ENCODE measurements around the gene GRM8.

The GRM8 gene

GRCh38 chr7:126988022-126988421, 264.7 kb downstream of the GRM8 start:
- no peak for DNase-seq (ENCODE audit: insufficient read length, low spot score)
- no peak for TF ChIP-seq CTCF (IDR thresholded peaks at IDR 0.05; ENCODE audit: insufficient read depth, missing control alignments)
- no peak for FAIRE-seq

- FAIRE-seq (no peak), DNase-seq (ENCODE audit: insufficient read length, low spot score) (no peak)
- no peak for TF ChIP-seq CTCF (IDR thresholded peaks at IDR 0.05; ENCODE audit: insufficient read depth, missing control alignments)
Observed at GRCh38 chr7:126979722-126980121, 273.0 kb downstream of the GRM8 start.

GRCh38 chr7:126978865-126979264, 273.9 kb downstream of the GRM8 start:
- no peak for FAIRE-seq
- TF ChIP-seq CTCF (IDR thresholded peaks at IDR 0.05; ENCODE audit: insufficient read depth, missing control alignments) = no peak
- no peak for DNase-seq (ENCODE audit: insufficient read length, low spot score)

- DNase-seq (ENCODE audit: insufficient read length, low spot score) = no peak
- TF ChIP-seq CTCF (IDR thresholded peaks at IDR 0.05; ENCODE audit: insufficient read depth, missing control alignments) = no peak
- FAIRE-seq = no peak
Observed at GRCh38 chr7:126973066-126973465, 279.7 kb downstream of the GRM8 start.

- TF ChIP-seq CTCF (IDR thresholded peaks at IDR 0.05; ENCODE audit: insufficient read depth, missing control alignments) = no peak
- FAIRE-seq (no peak), DNase-seq (ENCODE audit: insufficient read length, low spot score) (no peak)
Observed at GRCh38 chr7:126972571-126972970, 280.2 kb downstream of the GRM8 start.

- no peak for FAIRE-seq
- no peak for DNase-seq (ENCODE audit: insufficient read length, low spot score)
- no peak for TF ChIP-seq CTCF (IDR thresholded peaks at IDR 0.05; ENCODE audit: insufficient read depth, missing control alignments)
Observed at GRCh38 chr7:126959649-126960048, 293.1 kb downstream of the GRM8 start.

- no peak for TF ChIP-seq CTCF (IDR thresholded peaks at IDR 0.05; ENCODE audit: insufficient read depth, missing control alignments)
- DNase-seq (ENCODE audit: insufficient read length, low spot score) (no peak), FAIRE-seq (no peak)
Observed at GRCh38 chr7:126958367-126958766, 294.4 kb downstream of the GRM8 start.
